Parathyroid adenoma (tissue), 2 donors: ENCODE results near the gene EWSR1.
"Not testable (repeated sequence)": the region's sequence is repeated elsewhere in the genome, so short reads cannot be mapped to it uniquely, and the experiment has no call there.

ENCODE experiments used
- H2AFZ ChIP-seq: fragments of 300-600 bp; sonication (generic); one replicate; pipeline ENCODE4 v1.7.0; 2017; ENCODE audit warnings: antibody characterized with exemption, mild to moderate bottlenecking
- H3K27ac ChIP-seq: fragments of 300-600 bp; sonication (generic); one replicate; pipeline ENCODE4 v1.7.0; 2017
- H3K27me3 ChIP-seq: fragments of 300-600 bp; sonication (generic); one replicate; pipeline ENCODE4 v1.7.0; 2017; ENCODE audit warnings: low read length; ENCODE audit not compliant: control insufficient read depth, insufficient read depth
- H3K36me3 ChIP-seq: fragments of 300-600 bp; sonication (generic); one replicate; pipeline ENCODE4 v1.7.0; 2017; ENCODE audit warnings: low read length; ENCODE audit not compliant: control insufficient read depth, insufficient read depth
- H3K4me1 ChIP-seq: fragments of 300-600 bp; sonication (generic); one replicate; pipeline ENCODE4 v1.7.0; 2017; ENCODE audit warnings: control low read depth
- H3K4me2 ChIP-seq: fragments of 300-600 bp; sonication (generic); one replicate; pipeline ENCODE4 v1.7.0; 2017; ENCODE audit warnings: low read length
- H3K4me3 ChIP-seq: fragments of 300-600 bp; sonication (generic); one replicate; pipeline ENCODE4 v1.7.0; 2017; ENCODE audit warnings: low read depth, low read length
- H3K79me2 ChIP-seq: fragments of 300-600 bp; sonication (generic); one replicate; pipeline ENCODE4 v1.7.0; 2017; ENCODE audit warnings: control low read depth
- H3K9ac ChIP-seq: fragments of 300-600 bp; sonication (generic); one replicate; pipeline ENCODE4 v1.7.0; 2017; ENCODE audit warnings: mild to moderate bottlenecking
- H3K9me3 ChIP-seq: fragments of 300-600 bp; sonication (generic); one replicate; pipeline ENCODE4 v1.7.0; 2017; ENCODE audit warnings: low read length; ENCODE audit not compliant: control insufficient read depth
- CTCF ChIP-seq: fragments of 300-600 bp; sonication (generic); IDR thresholded peaks from one replicate; pipeline ENCODE4 v1.7.0; 2017; ENCODE audit warnings: antibody characterized with exemption, mild to moderate bottlenecking
- donor health status: primary hyperparathyroidism.

Gene EWSR1

GRCh38 chr22:29267858-29268510 lies at the start of gene EWSR1, which contains the start of gene RHBDD3:
Gene EWSR1 (plus strand): TSS chr22:29268268. CDS start chr22:29268337, 69 bp downstream.
Gene RHBDD3 (minus strand): TSS chr22:29267981. CDS start chr22:29265626, 2,355 bp downstream.
- Histone ChIP-seq H3K27ac (peak within 1 kb of the TSS; percentile 99), H3K4me1 (peaks cover 7% of the 10 kb centered on the region), H3K9ac (peak within 1 kb of the TSS; percentile 92), H3K4me2 (peak within 1 kb of the TSS; percentile 92), H3K4me3 (peak within 1 kb of the TSS; percentile 94), H3K27me3 (no peaks in the 10 kb centered on the region), H2AFZ (peak within 1 kb of the TSS; percentile 92), H3K9me3 (no peaks in the 10 kb centered on the region), H3K79me2 (peaks cover 27% of the 10 kb centered on the region), H3K36me3 (no peaks in the 10 kb centered on the region)
- peak; percentile 5 for TF ChIP-seq CTCF

- Histone ChIP-seq H3K27me3 (no peaks in the 10 kb centered on the region), H3K36me3 (no peaks in the 10 kb centered on the region), H3K9ac (no peak overlapping the region), H3K9me3 (no peaks in the 10 kb centered on the region), H3K79me2 (no peaks in the 10 kb centered on the region), H3K27ac (no peak overlapping the region), H3K4me3 (no peak overlapping the region), H3K4me1 (no peaks in the 10 kb centered on the region), H3K4me2 (no peak overlapping the region), H2AFZ (no peak overlapping the region)
- no peak for TF ChIP-seq CTCF
Observed at GRCh38 chr22:29218758-29219408, 49.2 kb upstream of the EWSR1 start.

GRCh38 chr22:29219409-29219782 lies 48.7 kb upstream of the EWSR1 start:
- not testable (repeated sequence) for H3K4me1 ChIP-seq, H3K27me3 ChIP-seq, H2AFZ ChIP-seq, H3K9me3 ChIP-seq, H3K9ac ChIP-seq, H3K36me3 ChIP-seq, H3K79me2 ChIP-seq, H3K4me3 ChIP-seq, H3K4me2 ChIP-seq, H3K27ac ChIP-seq

- TF ChIP-seq CTCF: no peak
- Histone ChIP-seq H3K27ac (no peak overlapping the region), H3K79me2 (no peaks in the 10 kb centered on the region), H2AFZ (no peak overlapping the region), H3K9me3 (no peaks in the 10 kb centered on the region), H3K36me3 (no peaks in the 10 kb centered on the region), H3K4me2 (no peak overlapping the region), H3K4me3 (no peak overlapping the region), H3K4me1 (no peaks in the 10 kb centered on the region), H3K27me3 (no peaks in the 10 kb centered on the region), H3K9ac (no peak overlapping the region)
Observed at GRCh38 chr22:29219881-29220670, 48.0 kb upstream of the EWSR1 start.

- no peaks in the 10 kb centered on the region for H3K36me3 ChIP-seq
- no peak overlapping the region for H3K27ac ChIP-seq
- no peaks in the 10 kb centered on the region for H3K9me3 ChIP-seq
- H3K4me2 ChIP-seq: no peak overlapping the region
- H3K79me2 ChIP-seq: no peaks in the 10 kb centered on the region
- no peak overlapping the region for H3K9ac ChIP-seq
- H3K4me1 ChIP-seq: no peaks in the 10 kb centered on the region
- no peak overlapping the region for H3K4me3 ChIP-seq
- no peak overlapping the region for H2AFZ ChIP-seq
- no peak for TF ChIP-seq CTCF
- no peaks in the 10 kb centered on the region for H3K27me3 ChIP-seq
Observed at GRCh38 chr22:29224121-29224858, 43.8 kb upstream of the EWSR1 start.
